GM12872 (cell line): ENCODE measurements around the gene ATP2B2.

ENCODE experiments used
- CTCF ChIP-seq: IDR thresholded peaks from 3 replicates; pipeline ENCODE4 v1.5.1; 2011; ENCODE audit warnings: low read depth, mild to moderate bottlenecking, low read length, moderate library complexity; ENCODE audit not compliant: insufficient read depth

Gene ATP2B2

GRCh38 chr3:10338164-10338470 is 167.3 kb downstream of the ATP2B2 start:
- TF ChIP-seq CTCF, result no peak

GRCh38 chr3:10337323-10338163 is 167.8 kb downstream of the ATP2B2 start:
- TF ChIP-seq CTCF, result no peak

- no peak for TF ChIP-seq CTCF
Measured at GRCh38 chr3:10336761-10337160, 168.6 kb downstream of the ATP2B2 start.

- no peak for TF ChIP-seq CTCF
Measured at GRCh38 chr3:10335871-10336622, 169.3 kb downstream of the ATP2B2 start.

- TF ChIP-seq CTCF, result no peak
Measured at GRCh38 chr3:10335190-10335738, 170.1 kb downstream of the ATP2B2 start.

GRCh38 chr3:10334459-10334858 is 170.9 kb downstream of the ATP2B2 start:
- peak; percentile 42 for TF ChIP-seq CTCF

- TF ChIP-seq CTCF, result no peak
Measured at GRCh38 chr3:10334042-10334441, 171.3 kb downstream of the ATP2B2 start.
